RWPE1 (cell line): ENCODE measurements around the gene SYNGR2.
A peak's percentile ranks its signal among the peaks of the same experiment; 100 is the strongest.

Experiments
- CTCF ChIA-PET: fragments of 350-600 bp; sonication (Branson Sonifier 250); formaldehyde crosslinking; extraction: SDS; loops from one replicate; lab custom pipeline; 2021; lab: Yijun Ruan, JAX
- POLR2A ChIA-PET: fragments of 400-600 bp; formaldehyde crosslinking; extraction: SDS; loops from one replicate; lab custom pipeline; 2020; ENCODE audit warnings: antibody characterized with exemption; ENCODE audit not compliant: low non-redundant PET; lab: Yijun Ruan, JAX
- DNase-seq: peaks from one replicate; pipeline ENCODE4 v3.0.0; 2012; ENCODE audit warnings: low spot score
- H3K27ac ChIP-seq: fragments of 450-650 bp; 2 replicates; pipeline ENCODE4 v1.5.1; 2017
- CTCF ChIP-seq: fragments of 450-650 bp; conservative IDR thresholded peaks from 2 replicates; pipeline ENCODE4 v1.5.1; 2017; ENCODE audit warnings: low read depth, mild to moderate bottlenecking

SYNGR2 gene

GRCh38 chr17:78141437-78142118 is 26.8 kb upstream of the SYNGR2 start:
- peak overlapping the region; percentile 92 for H3K27ac ChIP-seq
- TF ChIP-seq CTCF, result no peak

GRCh38 chr17:78142119-78142861 is 26.1 kb upstream of the SYNGR2 start:
- H3K27ac ChIP-seq, result peak overlapping the region; percentile 92
- no peak for TF ChIP-seq CTCF
- ChIA-PET CTCF (interaction anchor here (0.5 to 1.6 kb wide), 3 partner anchors 50 to 97 kb away, joined by 3 read pairs; no protein-coding TSS in a partner anchor), POLR2A (interaction anchor here (0.8 to 0.9 kb wide), 2 partner anchors 17 to 29 kb away, joined by 7 to 16 read pairs; no protein-coding TSS in a partner anchor)
- DNase-seq, result peak; percentile 88

More at GRCh38 chr17:78141437-78142118, 26.8 kb upstream of the SYNGR2 start:
- no peak for DNase-seq
- ChIA-PET CTCF (interaction anchor here (0.5 to 1.6 kb wide), 4 partner anchors 50 to 97 kb away, joined by 3 to 4 read pairs (median 3); no protein-coding TSS in a partner anchor), POLR2A (interaction anchor here (0.8 to 0.9 kb wide), 2 partner anchors 18 to 30 kb away, joined by 7 to 16 read pairs; no protein-coding TSS in a partner anchor)

GRCh38 chr17:78143214-78144146 is 24.9 kb upstream of the SYNGR2 start:
- TF ChIP-seq CTCF, result no peak

GRCh38 chr17:78144147-78144719 is 24.1 kb upstream of the SYNGR2 start:
- CTCF ChIA-PET, result interaction anchor here (0.6 to 1.6 kb wide), 5 partner anchors 9 to 1022 kb away, joined by 3 to 7 read pairs (median 3); no protein-coding TSS in a partner anchor
- POLR2A ChIA-PET, result no interaction called here

More at GRCh38 chr17:78143214-78144146, 24.9 kb upstream of the SYNGR2 start:
- CTCF ChIA-PET, result interaction anchor here (0.6 to 1.6 kb wide), 7 partner anchors 8 to 1021 kb away, joined by 3 to 7 read pairs (median 3); no protein-coding TSS in a partner anchor
- peak overlapping the region; percentile 92 for H3K27ac ChIP-seq
- POLR2A ChIA-PET, result no interaction called here
- DNase-seq, result no peak

More at GRCh38 chr17:78144147-78144719, 24.1 kb upstream of the SYNGR2 start:
- TF ChIP-seq CTCF, result no peak
- H3K27ac ChIP-seq, result peak overlapping the region; percentile 92
- DNase-seq, result no peak
